Stimulated activated CD8-positive, alpha-beta memory T cell treated with anti-CD3 and anti-CD28 coated beads, Interleukin-15, amount 100 ng/mL, for 1 hour (primary cell): ENCODE results near the gene CNPY2.
A peak's percentile ranks its signal among the peaks of the same experiment; 100 is the strongest.
"Not testable (repeated sequence)": the region's sequence is repeated elsewhere in the genome, so short reads cannot be mapped to it uniquely, and the experiment has no call there.

Source experiments
- DNase-seq: peaks from one replicate; pipeline ENCODE4 v3.0.0-alpha.2; 2020; ENCODE audit warnings: low read depth

Gene CNPY2

DNA sequence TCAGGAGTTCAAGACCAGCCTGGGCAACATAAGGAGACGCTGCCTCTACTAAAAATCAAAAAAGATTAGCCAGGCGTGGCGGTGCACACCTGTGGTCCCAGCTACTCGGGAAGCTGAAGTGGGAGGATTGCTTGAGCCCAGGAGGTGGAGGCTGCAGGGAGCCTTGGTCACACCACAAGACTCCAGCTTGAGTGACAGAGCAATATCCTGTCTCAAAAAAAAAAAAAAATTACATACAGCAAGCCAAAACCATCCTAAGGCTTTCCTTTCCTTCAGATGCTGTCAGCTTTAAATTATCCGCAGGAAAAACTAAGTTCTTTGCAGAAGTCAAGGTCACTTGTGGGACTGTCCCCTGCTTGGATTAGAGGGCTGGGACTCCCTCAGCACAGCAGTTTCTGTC, 17.0 kb downstream of the CNPY2 start:
- DNase-seq, result no peak

GRCh38 chr12:56297400-56297799, 18.4 kb downstream of the CNPY2 start:
- DNase-seq, result no peak

DNA sequence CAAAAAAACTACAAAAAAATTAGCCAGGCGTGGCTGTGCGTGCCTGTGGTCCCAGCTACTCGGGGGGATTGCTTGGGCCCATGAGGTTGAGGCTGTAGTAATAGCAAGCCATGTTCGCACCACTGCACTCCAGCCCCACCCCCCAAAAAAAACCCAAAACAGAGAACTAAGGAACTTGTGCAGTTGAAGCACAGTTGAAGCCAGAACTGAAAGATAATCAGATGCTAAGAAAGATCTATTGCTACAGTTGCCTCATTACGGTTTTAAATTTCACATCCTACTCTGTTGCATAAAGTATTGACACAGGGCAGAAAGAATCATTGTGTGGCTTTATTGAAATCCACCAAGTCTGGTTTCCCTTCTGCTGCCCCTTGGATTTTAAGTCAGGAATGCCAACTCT, 19.5 kb downstream of the CNPY2 start:
- no peak for DNase-seq

DNA sequence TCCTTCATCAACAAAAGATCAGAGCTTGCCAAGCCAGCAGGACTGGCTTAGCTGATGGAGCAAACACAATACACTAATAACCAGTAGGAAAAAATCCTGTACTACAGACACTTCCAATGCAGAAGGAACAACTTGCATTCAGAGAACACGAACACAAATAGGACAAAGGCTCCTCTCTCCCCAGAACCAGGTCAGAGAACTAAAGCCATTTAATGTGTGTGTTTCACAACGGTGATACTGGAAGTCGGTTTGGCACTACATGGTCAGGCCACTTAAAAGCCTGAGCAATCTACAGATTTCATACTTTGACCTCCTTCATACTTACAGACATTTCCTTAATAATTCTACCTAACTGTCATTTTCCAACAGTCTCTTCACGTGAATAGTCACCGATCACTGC, 22.0 kb downstream of the CNPY2 start:
- no peak for DNase-seq

DNA sequence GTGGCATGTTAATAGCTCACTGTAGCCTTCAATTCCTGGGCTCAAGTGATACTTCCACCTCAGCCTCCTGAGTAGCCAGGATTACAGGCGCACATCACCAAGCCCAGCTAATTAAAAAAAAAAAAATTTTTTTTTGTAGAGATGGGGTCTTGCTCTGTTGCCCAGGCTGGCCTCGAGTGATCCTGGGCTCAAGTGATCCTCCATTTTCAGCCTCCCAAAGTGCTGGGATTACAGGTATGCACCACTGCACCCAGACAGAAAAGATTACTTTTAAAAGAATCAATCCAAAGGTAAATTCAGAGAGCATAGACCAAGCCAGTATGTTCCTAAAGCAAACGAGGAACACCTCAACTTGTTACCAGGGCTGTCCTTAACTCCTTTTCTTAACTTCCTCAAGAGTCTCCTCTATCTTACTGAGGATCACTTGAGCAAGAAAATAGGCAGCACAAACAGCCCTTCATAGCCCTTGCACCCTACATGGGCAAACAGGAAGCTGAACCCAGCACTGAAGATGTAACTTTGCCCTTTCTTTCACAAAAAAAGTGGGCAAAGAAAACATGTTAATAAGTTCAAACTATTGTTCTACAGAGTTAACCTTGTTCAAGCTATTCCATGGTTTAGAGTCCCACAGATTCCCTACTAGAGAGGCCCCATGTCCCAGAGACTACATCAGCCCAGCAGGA, 26.9 kb downstream of the CNPY2 start:
- DNase-seq, result no peak

GRCh38 chr12:56286044-56286830, 29.6 kb downstream of the CNPY2 start:
- no peak for DNase-seq

DNA sequence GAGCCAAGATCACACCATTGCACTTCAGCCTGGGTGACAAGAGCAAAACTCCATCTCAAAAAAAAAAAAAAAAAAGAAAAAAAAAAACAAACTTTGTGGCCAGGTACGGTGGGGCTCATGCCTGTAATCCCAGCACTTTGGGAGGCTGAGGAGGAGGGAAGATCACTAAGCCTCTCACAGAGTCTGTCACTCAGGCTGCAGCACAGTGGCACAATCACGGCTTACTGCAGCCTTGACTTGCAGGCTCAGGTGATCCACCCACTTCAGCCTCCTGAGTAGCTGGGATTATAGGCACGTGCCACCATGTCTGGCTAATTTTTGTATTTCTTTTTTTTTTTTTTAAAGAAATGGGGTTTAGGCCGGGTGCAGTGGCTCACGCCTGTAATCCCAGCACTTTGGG, 31.5 kb downstream of the CNPY2 start:
- DNase-seq, result not testable (repeated sequence)

DNA sequence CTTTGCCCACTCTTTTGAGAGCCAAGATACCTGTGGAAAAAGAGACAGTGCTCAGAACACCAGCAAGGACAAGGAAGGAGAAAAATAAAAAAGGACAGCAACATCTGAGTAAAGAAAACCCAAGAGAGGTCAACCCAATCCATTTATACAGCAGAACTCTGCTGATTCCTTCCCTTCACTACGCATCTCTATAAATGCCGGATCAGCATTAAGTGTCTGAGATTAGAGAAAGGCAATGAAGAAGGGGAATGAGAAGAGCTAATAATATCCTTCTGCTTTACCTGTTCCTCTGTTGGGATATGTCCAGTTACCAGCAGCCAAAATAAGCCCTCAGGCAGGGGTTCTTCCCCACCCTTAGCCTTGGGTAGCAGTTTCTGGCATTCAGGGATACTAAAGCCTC, 33.2 kb downstream of the CNPY2 start:
- DNase-seq, result no peak

- no peak for DNase-seq
These were observed 33.8 kb downstream of the CNPY2 start for GRCh38 chr12:56282030-56282429.

- DNase-seq, result no peak
These were observed 34.9 kb downstream of the CNPY2 start for GRCh38 chr12:56280849-56281248.

DNA sequence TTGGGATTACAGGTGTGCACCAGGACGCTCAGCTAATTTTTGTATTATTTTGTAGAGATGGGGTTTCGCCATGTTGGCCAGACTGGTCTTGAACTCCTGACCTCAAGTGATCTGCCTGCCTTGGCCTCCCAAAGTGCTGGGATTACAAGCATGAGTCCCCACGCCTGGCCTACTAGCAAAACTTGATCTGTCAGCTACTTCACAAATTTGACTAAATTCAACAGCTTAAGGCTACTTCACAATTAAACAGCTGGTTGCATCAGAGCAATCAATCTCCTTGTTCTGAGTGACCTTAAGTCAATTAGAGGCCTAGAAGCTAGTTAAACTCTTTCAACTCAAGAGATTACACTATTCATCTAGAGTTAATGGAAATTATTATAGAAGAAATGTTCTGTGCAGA, 36.9 kb downstream of the CNPY2 start:
- no peak for DNase-seq

GRCh38 chr12:56274299-56274698, 41.5 kb downstream of the CNPY2 start:
- no peak for DNase-seq

DNA sequence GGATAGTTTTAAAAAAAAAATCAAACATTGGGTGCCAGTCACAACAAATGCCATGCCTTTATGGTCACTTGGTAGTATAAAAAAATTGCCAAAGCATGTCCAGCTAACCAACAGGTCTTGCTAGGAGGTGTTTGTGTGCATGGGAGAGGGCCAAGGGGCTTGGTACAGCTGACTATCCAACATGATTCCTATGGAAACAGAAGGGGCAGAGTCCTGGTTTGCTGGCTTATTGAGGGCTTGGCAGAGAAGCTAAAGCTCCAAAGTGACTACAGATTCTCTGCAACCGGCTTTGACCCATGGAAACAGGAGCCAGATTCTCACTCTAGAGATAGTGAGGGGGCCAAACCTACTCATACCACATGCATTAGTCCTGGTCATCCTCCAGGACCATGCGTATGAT, 43.3 kb downstream of the CNPY2 start:
- DNase-seq, result not testable (repeated sequence)

DNA sequence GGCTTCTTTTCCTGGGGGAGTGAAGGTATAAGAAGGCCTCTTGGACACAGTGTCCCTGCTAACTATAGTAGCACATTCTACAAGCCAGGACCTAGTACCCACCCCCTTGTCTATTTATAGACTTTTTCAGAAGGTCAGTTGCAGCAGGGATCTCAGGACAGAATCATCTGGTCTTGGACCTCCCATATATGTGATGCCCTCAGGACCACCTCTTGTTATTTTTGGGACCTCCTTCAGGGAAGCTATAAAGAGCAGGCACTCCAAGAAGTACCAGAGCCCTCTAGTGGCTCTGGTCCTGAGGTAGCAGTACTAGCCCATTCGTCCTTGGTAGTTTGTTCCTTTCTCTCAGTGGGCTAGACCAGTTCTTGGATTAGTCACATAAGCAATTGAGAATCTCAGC, 44.8 kb downstream of the CNPY2 start:
- no peak for DNase-seq

DNA sequence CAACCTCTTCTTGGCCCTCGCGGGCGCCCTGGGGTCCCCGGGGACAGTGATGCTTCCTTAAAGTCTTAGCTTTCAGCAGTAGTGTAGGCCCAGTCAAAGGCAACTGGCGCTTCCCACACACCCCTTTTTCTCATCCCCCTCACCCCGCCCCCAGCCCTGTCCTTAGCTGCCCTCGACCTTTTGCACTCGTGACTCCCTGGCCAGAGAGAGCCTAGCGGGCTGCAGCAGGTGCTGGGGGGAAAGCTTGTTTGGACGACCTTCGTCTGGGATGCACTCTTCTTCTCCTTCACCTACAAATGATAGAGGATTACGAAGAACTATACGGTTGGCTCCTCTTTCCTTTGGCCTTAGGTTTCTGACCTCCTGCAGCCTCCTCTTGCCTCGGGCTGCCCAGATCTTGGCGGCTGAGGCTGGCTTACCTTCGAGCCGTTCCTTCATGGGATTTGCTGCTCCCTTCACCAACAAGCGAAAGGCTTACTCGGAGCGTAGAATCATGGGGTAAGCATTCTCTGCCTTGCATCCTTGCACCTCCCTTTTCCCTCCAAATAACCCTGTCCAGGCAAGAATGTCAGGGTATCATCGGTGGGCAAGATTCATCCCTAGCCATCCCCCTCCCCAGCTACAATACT, 48.2 kb downstream of the CNPY2 start:
- no peak for DNase-seq

DNA sequence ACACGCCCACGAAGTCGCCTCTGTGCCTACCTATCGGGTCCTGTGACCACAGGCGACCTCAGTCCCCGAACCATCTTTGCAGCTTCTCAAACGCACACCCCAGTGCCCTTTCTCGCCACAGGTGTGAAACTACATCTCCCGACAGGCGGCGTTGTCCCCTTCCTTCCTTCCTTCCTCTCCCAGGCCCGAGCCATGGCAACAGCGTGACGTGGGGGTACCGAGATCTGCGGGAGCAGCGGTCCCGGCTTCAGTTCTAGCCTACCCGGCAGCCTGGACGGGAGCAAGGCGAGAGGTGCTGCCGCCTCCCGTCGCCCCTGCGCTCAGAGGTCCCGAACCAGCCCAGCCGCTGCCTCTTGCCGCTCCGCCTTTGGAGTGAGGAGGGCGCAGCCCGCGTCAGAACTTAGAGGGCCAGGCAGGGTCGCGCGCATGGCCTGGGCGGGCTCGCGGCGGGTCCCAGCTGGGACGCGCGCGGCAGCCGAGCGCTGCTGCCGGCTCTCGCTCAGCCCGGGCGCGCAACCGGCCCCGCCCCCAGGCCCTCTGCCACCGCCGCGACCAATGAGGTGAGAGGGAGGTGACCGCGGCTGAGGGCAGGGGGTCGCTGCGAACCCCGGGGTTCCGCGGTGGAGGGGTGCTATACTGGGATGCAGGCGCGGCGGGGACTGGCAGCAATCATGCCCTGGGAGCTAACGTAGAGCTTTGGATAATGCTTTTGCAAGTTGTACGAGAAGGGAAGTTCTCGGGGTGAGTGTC, 48.9 kb downstream of the CNPY2 start, which contains the start of gene COQ10A:
Gene COQ10A, plus strand, starts transcription at position 250 of the 750 bp plus-strand sequence. Its CDS starts 177 bp downstream, at position 427.
- DNase-seq, result peak; percentile 86

DNA sequence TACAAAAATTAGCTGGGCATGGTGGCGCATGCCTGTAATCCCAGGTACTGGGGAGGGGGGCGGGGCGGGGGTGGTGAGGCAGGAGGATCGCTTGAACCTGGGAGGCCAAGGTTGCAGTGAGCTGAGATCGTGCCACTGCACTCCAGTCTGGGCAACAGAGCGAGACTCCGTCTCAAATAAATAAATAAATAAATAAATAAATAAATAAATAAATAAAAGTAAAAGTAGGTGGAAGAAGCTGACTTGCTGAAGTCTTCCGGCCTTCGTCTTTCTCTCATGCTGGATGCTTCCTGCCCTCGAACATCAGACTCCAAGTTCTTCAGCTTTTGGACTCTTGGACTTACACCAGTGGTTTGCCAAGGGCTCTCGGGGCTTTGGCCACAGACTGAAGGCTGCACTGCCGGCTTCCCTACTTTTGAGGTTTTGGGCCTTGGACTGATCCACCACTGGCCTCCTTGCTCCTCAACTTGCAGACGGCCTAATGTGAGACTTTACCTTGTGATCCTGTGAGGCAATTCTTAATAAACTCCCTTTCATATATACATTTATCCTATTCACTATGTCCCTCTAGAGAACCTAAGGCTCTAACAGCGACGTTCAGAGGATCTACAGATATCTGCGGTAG, 49.6 kb downstream of the CNPY2 start:
- DNase-seq, result not testable (repeated sequence)

GRCh38 chr12:56262955-56263354, 52.8 kb downstream of the CNPY2 start:
- DNase-seq, result not testable (repeated sequence)

GRCh38 chr12:56261503-56262232, 54.1 kb downstream of the CNPY2 start:
- DNase-seq, result no peak

GRCh38 chr12:56260921-56261320, 54.9 kb downstream of the CNPY2 start:
- DNase-seq, result no peak

DNA sequence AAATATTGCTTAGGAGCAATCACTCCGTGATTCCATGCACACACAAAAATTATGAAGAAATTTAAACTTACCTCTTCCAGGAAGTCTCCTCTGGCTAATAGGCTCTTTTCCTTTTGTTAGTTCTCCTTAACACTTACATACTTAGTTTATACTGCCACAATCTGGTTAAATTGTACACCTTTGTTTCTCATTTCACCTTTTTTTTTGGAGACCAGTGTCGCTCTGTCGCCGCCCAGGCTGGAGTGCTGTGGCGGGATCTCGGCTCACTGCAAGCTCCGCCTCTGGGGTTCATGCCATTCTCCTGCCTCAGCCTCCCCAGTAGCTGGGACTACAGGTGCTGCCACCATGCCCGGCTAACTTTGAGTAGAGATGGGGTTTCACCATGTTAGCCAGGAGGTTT, 55.4 kb downstream of the CNPY2 start:
- no peak for DNase-seq
